Measurements from ENCODE around the gene TRAF7. TPM values are rescaled to one million over a fixed set of nuclear protein-coding genes. Genes with fewer than 3 reads are reported as not detected.

The TRAF7 gene
- total RNA-seq, 1 donor from 2014 or later, result 63.4 TPM

- Mint-ChIP-seq H3K36me3 (ENCODE audit: low read depth) (peaks cover 7% of the 10 kb centered on the region), H3K27ac (ENCODE audit: unreplicated experiment) (no peak overlapping the region), H3K9me3 (ENCODE audit: low read depth) (no peaks in the 10 kb centered on the region), H3K4me3 (ENCODE audit: unreplicated experiment) (no peak overlapping the region), H3K4me1 (ENCODE audit: low read depth) (peaks cover 42% of the 10 kb centered on the region), H3K27me3 (ENCODE audit: low read depth) (no peaks in the 10 kb centered on the region)
- TF ChIP-seq CTCF (IDR thresholded peaks at IDR 0.05), result no peak
- no peak for DNase-seq (ENCODE audit: low spot score)
Observed at GRCh38 chr16:2208772-2209171, 53.2 kb downstream of the TRAF7 start.

GRCh38 chr16:2209258-2210008, 53.9 kb downstream of the TRAF7 start:
- H3K36me3 Mint-ChIP-seq (ENCODE audit: low read depth), result peaks cover 7% of the 10 kb centered on the region
- H3K4me1 Mint-ChIP-seq (ENCODE audit: low read depth), result peaks cover 40% of the 10 kb centered on the region
- no peak overlapping the region for H3K27ac Mint-ChIP-seq (ENCODE audit: unreplicated experiment)
- H3K4me3 Mint-ChIP-seq (ENCODE audit: unreplicated experiment), result no peak overlapping the region
- TF ChIP-seq CTCF (IDR thresholded peaks at IDR 0.05), result no peak
- no peak for DNase-seq (ENCODE audit: low spot score)
- H3K9me3 Mint-ChIP-seq (ENCODE audit: low read depth), result no peaks in the 10 kb centered on the region
- H3K27me3 Mint-ChIP-seq (ENCODE audit: low read depth), result no peaks in the 10 kb centered on the region

GRCh38 chr16:2210009-2210332, 54.4 kb downstream of the TRAF7 start:
- H3K36me3 Mint-ChIP-seq (ENCODE audit: low read depth), result peaks cover 7% of the 10 kb centered on the region
- DNase-seq (ENCODE audit: low spot score), result no peak
- H3K4me1 Mint-ChIP-seq (ENCODE audit: low read depth), result peaks cover 36% of the 10 kb centered on the region
- TF ChIP-seq CTCF (IDR thresholded peaks at IDR 0.05), result no peak
- H3K27me3 Mint-ChIP-seq (ENCODE audit: low read depth), result no peaks in the 10 kb centered on the region
- no peaks in the 10 kb centered on the region for H3K9me3 Mint-ChIP-seq (ENCODE audit: low read depth)
- no peak overlapping the region for H3K27ac Mint-ChIP-seq (ENCODE audit: unreplicated experiment)
- no peak overlapping the region for H3K4me3 Mint-ChIP-seq (ENCODE audit: unreplicated experiment)

- no peak within 1 kb of the TSS for H3K4me3 Mint-ChIP-seq (ENCODE audit: unreplicated experiment)
- H3K4me1 Mint-ChIP-seq (ENCODE audit: low read depth), result peaks cover 39% of the 10 kb centered on the region
Observed at GRCh38 chr16:2210386-2211365, 55.1 kb downstream of the TRAF7 start, which contains the start of gene BRICD5. Gene BRICD5 (minus strand): TSS chr16:2210863. CDS start chr16:2210833, 30 bp downstream.

More at GRCh38 chr16:2210386-2211365, 55.1 kb downstream of the TRAF7 start, which contains the start of gene BRICD5:
- no peak for TF ChIP-seq CTCF (IDR thresholded peaks at IDR 0.05)
- Mint-ChIP-seq H3K36me3 (ENCODE audit: low read depth) (peaks cover 7% of the 10 kb centered on the region), H3K27ac (ENCODE audit: unreplicated experiment) (no peak within 1 kb of the TSS), H3K9me3 (ENCODE audit: low read depth) (no peaks in the 10 kb centered on the region), H3K27me3 (ENCODE audit: low read depth) (no peaks in the 10 kb centered on the region)
- no peak for DNase-seq (ENCODE audit: low spot score)

Data from chondrocyte (in vitro differentiated cells).